Mesothelial cell of epicardium (in vitro differentiated cells): ENCODE results near the gene S1PR5. TPM values are rescaled to one million over a fixed set of nuclear protein-coding genes. Genes with fewer than 3 reads are reported as not detected.

ENCODE experiments used
- DNase-seq, 2 experiments: peaks; one replicate each; pipeline ENCODE4 v3.0.0; 2021; ENCODE audit warnings: low spot score in 2 of 2; ENCODE audit not compliant: unreplicated experiment in 2 of 2
- H3K27ac Mint-ChIP-seq: 2 replicates; pipeline ENCODE4 v1.8.0; 2021; ENCODE audit warnings: mixed read lengths
- H3K27me3 Mint-ChIP-seq: 2 replicates; pipeline ENCODE4 v1.8.0; 2021; ENCODE audit warnings: low read depth, mixed read lengths
- H3K36me3 Mint-ChIP-seq: 2 replicates; pipeline ENCODE4 v1.8.0; 2021; ENCODE audit warnings: mixed read lengths
- H3K4me1 Mint-ChIP-seq: 2 replicates; pipeline ENCODE4 v1.8.0; 2021; ENCODE audit warnings: mixed read lengths
- H3K4me3 Mint-ChIP-seq: 2 replicates; pipeline ENCODE4 v1.8.0; 2021; ENCODE audit warnings: mild to moderate bottlenecking, moderate library complexity, mixed read lengths
- H3K9me3 Mint-ChIP-seq: 2 replicates; pipeline ENCODE4 v1.8.0; 2021; ENCODE audit warnings: mixed read lengths
- microRNA-seq: library from miRNA; unstranded; fragments of <30 nt; microRNA quantifications from one replicate; pipeline ENCODE4 v1.2.0, GENCODE V29; 2021; ENCODE audit warnings: inconsistent platforms, mixed read lengths
- total RNA-seq: library from RNA; stranded (reverse); gene quantifications from 3 replicates; pipeline ENCODE4 v1.2.1, GENCODE V29; 2021
- TF ChIP-seq, protein P1 (sequence below): fragments of 200-600 bp; sonication (generic); IDR thresholded peaks from one replicate; pipeline ENCODE4 v1.5.0; 2021; ENCODE audit warnings: antibody characterized with exemption; ENCODE audit not compliant: unreplicated experiment

The S1PR5 gene
- total RNA-seq, 1 donor from 2014 or later = 2.4 TPM

DNA sequence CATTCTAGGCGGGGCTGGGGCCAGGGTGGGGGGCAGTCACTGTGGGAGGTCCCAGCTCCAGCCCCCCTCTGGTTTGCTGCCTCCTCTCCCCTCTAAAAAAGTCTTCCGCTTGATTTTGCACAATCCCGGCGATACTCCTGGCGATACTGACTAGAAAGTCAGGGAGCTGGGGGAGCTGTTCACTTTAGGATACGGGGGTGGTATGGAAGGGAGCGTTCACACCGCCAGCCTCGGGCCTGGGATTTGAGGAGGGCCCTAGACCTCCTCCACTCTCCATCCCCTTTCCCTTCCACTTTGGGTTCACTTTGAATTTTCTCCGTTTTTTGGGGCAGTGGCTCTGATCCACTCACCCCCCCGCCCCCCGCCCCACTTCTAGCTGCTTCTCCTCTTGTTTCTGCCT is 49.1 kb downstream of the S1PR5 start:
- no peak overlapping the region for H3K4me3 Mint-ChIP-seq
- peaks cover 3% of the 10 kb centered on the region for H3K27me3 Mint-ChIP-seq
- no peaks in the 10 kb centered on the region for H3K9me3 Mint-ChIP-seq
- H3K4me1 Mint-ChIP-seq = no peaks in the 10 kb centered on the region
- TF ChIP-seq, protein P1, sequence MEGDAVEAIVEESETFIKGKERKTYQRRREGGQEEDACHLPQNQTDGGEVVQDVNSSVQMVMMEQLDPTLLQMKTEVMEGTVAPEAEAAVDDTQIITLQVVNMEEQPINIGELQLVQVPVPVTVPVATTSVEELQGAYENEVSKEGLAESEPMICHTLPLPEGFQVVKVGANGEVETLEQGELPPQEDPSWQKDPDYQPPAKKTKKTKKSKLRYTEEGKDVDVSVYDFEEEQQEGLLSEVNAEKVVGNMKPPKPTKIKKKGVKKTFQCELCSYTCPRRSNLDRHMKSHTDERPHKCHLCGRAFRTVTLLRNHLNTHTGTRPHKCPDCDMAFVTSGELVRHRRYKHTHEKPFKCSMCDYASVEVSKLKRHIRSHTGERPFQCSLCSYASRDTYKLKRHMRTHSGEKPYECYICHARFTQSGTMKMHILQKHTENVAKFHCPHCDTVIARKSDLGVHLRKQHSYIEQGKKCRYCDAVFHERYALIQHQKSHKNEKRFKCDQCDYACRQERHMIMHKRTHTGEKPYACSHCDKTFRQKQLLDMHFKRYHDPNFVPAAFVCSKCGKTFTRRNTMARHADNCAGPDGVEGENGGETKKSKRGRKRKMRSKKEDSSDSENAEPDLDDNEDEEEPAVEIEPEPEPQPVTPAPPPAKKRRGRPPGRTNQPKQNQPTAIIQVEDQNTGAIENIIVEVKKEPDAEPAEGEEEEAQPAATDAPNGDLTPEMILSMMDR = no peak
- no peak for DNase-seq
- no peaks in the 10 kb centered on the region for H3K36me3 Mint-ChIP-seq
- H3K27ac Mint-ChIP-seq = no peak overlapping the region

DNA sequence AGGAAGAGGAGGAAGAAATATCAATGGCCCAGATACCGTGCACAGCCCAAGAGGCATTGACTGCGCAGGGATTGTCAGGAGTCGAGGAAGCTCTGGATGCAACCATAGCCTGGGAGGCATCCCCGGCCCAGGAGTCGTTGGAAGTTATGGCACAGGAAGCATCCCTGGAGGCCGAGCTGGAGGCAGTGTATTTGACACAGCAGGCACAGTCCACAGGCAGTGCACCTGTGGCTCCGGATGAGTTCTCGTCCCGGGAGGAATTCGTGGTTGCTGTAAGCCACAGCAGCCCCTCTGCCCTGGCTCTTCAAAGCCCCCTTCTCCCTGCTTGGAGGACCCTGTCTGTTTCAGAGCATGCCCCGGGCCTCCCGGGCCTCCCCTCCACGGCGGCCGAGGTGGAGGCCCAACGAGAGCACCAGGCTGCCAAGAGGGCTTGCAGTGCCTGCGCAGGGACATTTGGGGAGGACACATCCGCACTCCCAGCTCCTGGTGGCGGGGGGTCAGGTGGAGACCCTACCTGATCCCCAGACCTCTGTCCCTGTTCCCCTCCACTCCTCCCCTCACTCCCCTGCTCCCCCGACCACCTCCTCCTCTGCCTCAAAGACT is 50.0 kb downstream of the S1PR5 start:
- no peak for DNase-seq
- no peak overlapping the region for H3K4me3 Mint-ChIP-seq
- no peaks in the 10 kb centered on the region for H3K36me3 Mint-ChIP-seq
- H3K4me1 Mint-ChIP-seq = no peaks in the 10 kb centered on the region
- H3K27me3 Mint-ChIP-seq = peaks cover 9% of the 10 kb centered on the region
- H3K9me3 Mint-ChIP-seq = no peaks in the 10 kb centered on the region
- H3K27ac Mint-ChIP-seq = no peak overlapping the region
- TF ChIP-seq, protein P1 = no peak

DNA sequence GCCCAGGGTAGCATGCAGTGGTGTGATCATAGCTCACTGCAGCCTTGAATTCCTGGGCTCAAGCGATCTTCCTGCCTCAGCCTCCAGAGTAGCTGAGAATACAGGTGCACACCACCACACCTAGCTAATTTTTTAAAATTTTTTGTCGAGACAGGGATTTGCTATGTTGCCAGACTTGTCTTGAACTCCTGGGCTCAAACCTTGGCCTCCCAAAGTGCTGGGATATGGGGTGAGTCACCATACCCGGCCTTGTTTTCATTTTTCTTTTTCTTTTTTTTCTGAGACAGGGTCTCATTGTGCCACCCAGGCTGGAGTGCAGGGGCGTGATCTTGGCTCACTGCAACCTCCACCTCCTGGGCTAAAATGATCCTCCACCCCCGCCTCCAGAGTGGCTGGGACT is 52.8 kb downstream of the S1PR5 start:
- TF ChIP-seq, protein P1 = no peak
- H3K36me3 Mint-ChIP-seq = no peaks in the 10 kb centered on the region

More for the DNA sequence above, 52.8 kb downstream of the S1PR5 start:
- no peak overlapping the region for H3K4me3 Mint-ChIP-seq
- H3K4me1 Mint-ChIP-seq = no peaks in the 10 kb centered on the region
- H3K9me3 Mint-ChIP-seq = no peaks in the 10 kb centered on the region
- no peak for DNase-seq
- peaks cover 9% of the 10 kb centered on the region for H3K27me3 Mint-ChIP-seq
- H3K27ac Mint-ChIP-seq = no peak overlapping the region

Small RNAs within 50 kb of the gene (microRNA-seq; reads per million reads assigned to microRNA genes)
- gene MIR1238 = not detected

Other genes starting within 250 kb of the S1PR5 start
- 9.0 to 11.6 TPM (median 9.6 TPM) in 3 replicates for gene ICAM1, start 246.3 kb downstream of the S1PR5 start, total RNA-seq
- 2.0 to 2.6 TPM (median 2.4 TPM) in 3 replicates for gene ICAM4, start 230.5 kb downstream of the S1PR5 start, total RNA-seq
- 3.3 to 5.7 TPM (median 4.9 TPM) in 3 replicates for gene ICAM5, start 227.5 kb downstream of the S1PR5 start, total RNA-seq
- 12.8 to 14.9 TPM (median 13.5 TPM) in 3 replicates for gene ZGLP1, start 207.6 kb downstream of the S1PR5 start, total RNA-seq
- 17.9 to 20.9 TPM (median 18.6 TPM) in 3 replicates for gene FDX2, start 201.4 kb downstream of the S1PR5 start, total RNA-seq
- gene RAVER1, start 183.9 kb downstream of the S1PR5 start, total RNA-seq = 51.1 to 55.7 TPM (median 52.4 TPM) in 3 replicates
- gene ICAM3, start 177.8 kb downstream of the S1PR5 start, total RNA-seq = 2.0 to 2.7 TPM (median 2.3 TPM) in 3 replicates
- 142 to 148 TPM (median 146 TPM) in 3 replicates for gene TYK2, start 136.9 kb downstream of the S1PR5 start, total RNA-seq
- gene CDC37, start 113.9 kb downstream of the S1PR5 start, total RNA-seq = 153 to 160 TPM (median 159 TPM) in 3 replicates
- 2.9 to 3.1 TPM (median 3.0 TPM) in 3 replicates for gene PDE4A, start 96.9 kb downstream of the S1PR5 start, total RNA-seq
- 61.2 to 71.0 TPM (median 69.5 TPM) in 3 replicates for gene KEAP1, start 14.1 kb downstream of the S1PR5 start, total RNA-seq
- 31.9 to 37.3 TPM (median 33.1 TPM) in 3 replicates for gene ATG4D, start 26.5 kb upstream of the S1PR5 start, total RNA-seq
- gene KRI1, start 48.6 kb upstream of the S1PR5 start, total RNA-seq = 27.4 to 31.2 TPM (median 30.6 TPM) in 3 replicates
- gene CDKN2D, start 51.5 kb upstream of the S1PR5 start, total RNA-seq = 2.6 to 3.1 TPM (median 2.7 TPM) in 3 replicates
- gene AP1M2, start 69.9 kb upstream of the S1PR5 start, total RNA-seq = 25.9 to 32.5 TPM (median 32.1 TPM) in 3 replicates
- gene SLC44A2, start 108.1 kb upstream of the S1PR5 start, total RNA-seq = 340 to 349 TPM (median 342 TPM) in 3 replicates
- 606 to 617 TPM (median 613 TPM) in 3 replicates for gene ILF3, start 136.9 kb upstream of the S1PR5 start, total RNA-seq
- 57.9 to 66.6 TPM (median 62.5 TPM) in 3 replicates for gene QTRT1, start 184.0 kb upstream of the S1PR5 start, total RNA-seq
- gene DNM2, start 200.6 kb upstream of the S1PR5 start, total RNA-seq = 126 to 128 TPM (median 128 TPM) in 3 replicates